KMS-11 (cell line): ENCODE data around the gene ADGRB3.
A peak's percentile ranks its signal among the peaks of the same experiment; 100 is the strongest.

ENCODE experiments used
- H2AFZ ChIP-seq: fragments of 200-600 bp; sonication (generic); 2 replicates; pipeline ENCODE4 v1.6.1; 2016; ENCODE audit warnings: antibody characterized with exemption, mixed run types, low read depth
- H3K27ac ChIP-seq: fragments of 200-600 bp; sonication (generic); 2 replicates; pipeline ENCODE4 v1.6.1; 2016; ENCODE audit warnings: mild to moderate bottlenecking, mixed run types
- H3K27me3 ChIP-seq: fragments of 200-600 bp; sonication (generic); 2 replicates; pipeline ENCODE4 v1.6.1; 2017; ENCODE audit warnings: mild to moderate bottlenecking, low read depth, mixed run types, moderate library complexity; ENCODE audit not compliant: insufficient read depth
- H3K36me3 ChIP-seq: fragments of 200-600 bp; sonication (generic); 2 replicates; pipeline ENCODE4 v1.6.1; 2017; ENCODE audit warnings: mild to moderate bottlenecking, mixed run types; ENCODE audit not compliant: insufficient read depth
- H3K4me1 ChIP-seq: fragments of 200-600 bp; sonication (generic); 2 replicates; pipeline ENCODE4 v1.6.1; 2016; ENCODE audit warnings: mild to moderate bottlenecking, low read depth, mixed run types; ENCODE audit not compliant: poor library complexity, severe bottlenecking
- H3K4me2 ChIP-seq: fragments of 200-600 bp; sonication (generic); 2 replicates; pipeline ENCODE4 v1.7.0; 2016; ENCODE audit warnings: mild to moderate bottlenecking, mixed run types
- H3K4me3 ChIP-seq: fragments of 200-600 bp; sonication (generic); IDR thresholded peaks from 2 replicates; pipeline ENCODE4 v1.6.1; 2017; ENCODE audit warnings: low read depth, low read length, mixed read lengths; ENCODE audit not compliant: insufficient read depth
- H3K79me2 ChIP-seq: fragments of 200-600 bp; sonication (generic); 2 replicates; pipeline ENCODE4 v1.6.1; 2016; ENCODE audit warnings: low read depth, mixed run types; ENCODE audit not compliant: insufficient read depth
- H3K9ac ChIP-seq: fragments of 200-600 bp; sonication (generic); 2 replicates; pipeline ENCODE4 v1.6.1; 2016; ENCODE audit warnings: mild to moderate bottlenecking, mixed run types
- H4K20me1 ChIP-seq: fragments of 200-600 bp; sonication (generic); 2 replicates; pipeline ENCODE4 v1.6.1; 2016; ENCODE audit warnings: mild to moderate bottlenecking, mixed run types; ENCODE audit not compliant: insufficient read depth
- CTCF ChIP-seq: fragments of 200-600 bp; sonication (generic); conservative IDR thresholded peaks from 2 replicates; pipeline ENCODE4 v1.6.1; 2017; ENCODE audit warnings: low read depth, mild to moderate bottlenecking, antibody characterized with exemption, low read length, moderate library complexity, mixed read lengths

The ADGRB3 gene

GRCh38 chr6:69383627-69384026 lies 748.5 kb downstream of the ADGRB3 start:
- no peak overlapping the region for H3K9ac ChIP-seq
- H3K4me2 ChIP-seq: no peak overlapping the region
- no peak overlapping the region for H2AFZ ChIP-seq
- no peaks in the 10 kb centered on the region for H3K79me2 ChIP-seq
- no peak for TF ChIP-seq CTCF
- H3K36me3 ChIP-seq: no peaks in the 10 kb centered on the region
- no peak overlapping the region for H3K4me3 ChIP-seq
- no peaks in the 10 kb centered on the region for H4K20me1 ChIP-seq
- no peak overlapping the region for H3K27ac ChIP-seq
- H3K4me1 ChIP-seq: no peaks in the 10 kb centered on the region
- H3K27me3 ChIP-seq: no peaks in the 10 kb centered on the region

- Histone ChIP-seq H3K4me2 (no peak overlapping the region), H3K4me3 (no peak overlapping the region), H3K27ac (no peak overlapping the region), H4K20me1 (no peaks in the 10 kb centered on the region), H3K4me1 (peaks cover 16% of the 10 kb centered on the region), H3K9ac (no peak overlapping the region), H3K79me2 (no peaks in the 10 kb centered on the region), H3K36me3 (no peaks in the 10 kb centered on the region), H2AFZ (no peak overlapping the region), H3K27me3 (no peaks in the 10 kb centered on the region)
- no peak for TF ChIP-seq CTCF
Measured at GRCh38 chr6:69386426-69386825, 751.3 kb downstream of the ADGRB3 start.

- peaks cover 20% of the 10 kb centered on the region for H3K4me1 ChIP-seq
- TF ChIP-seq CTCF: no peak
- no peaks in the 10 kb centered on the region for H3K27me3 ChIP-seq
- no peaks in the 10 kb centered on the region for H4K20me1 ChIP-seq
- H3K36me3 ChIP-seq: no peaks in the 10 kb centered on the region
- peak overlapping the region; percentile 60 for H3K4me2 ChIP-seq
- no peaks in the 10 kb centered on the region for H3K79me2 ChIP-seq
- H3K4me3 ChIP-seq: no peak overlapping the region
- H3K9ac ChIP-seq: no peak overlapping the region
- H2AFZ ChIP-seq: peak overlapping the region; percentile 19; the same call in 1 of the 2 replicates
- H3K27ac ChIP-seq: peak overlapping the region; percentile 41; the same call in 1 of the 2 replicates
Measured at GRCh38 chr6:69390125-69390524, 755.0 kb downstream of the ADGRB3 start.

DNA sequence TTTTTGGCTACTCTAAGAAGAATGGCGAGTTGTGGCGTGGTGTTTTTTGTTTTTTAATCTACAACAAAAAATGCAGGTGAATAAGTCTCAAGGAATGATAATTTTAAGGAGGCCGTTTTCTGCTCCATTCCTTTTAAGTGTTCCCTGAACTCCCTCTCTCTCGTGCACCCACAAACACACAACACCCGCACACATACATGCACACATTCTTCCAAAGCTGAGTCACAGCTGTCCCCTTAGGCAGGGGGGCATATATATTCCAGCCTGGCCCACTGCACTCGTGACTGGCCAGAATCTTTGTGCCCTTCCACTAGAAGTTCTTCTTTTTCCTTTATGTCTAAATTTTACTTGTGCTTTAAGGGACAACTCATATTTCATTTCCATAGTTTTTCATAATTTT lies 756.0 kb downstream of the ADGRB3 start:
- H4K20me1 ChIP-seq: no peaks in the 10 kb centered on the region
- no peak overlapping the region for H3K4me2 ChIP-seq
- H3K79me2 ChIP-seq: no peaks in the 10 kb centered on the region
- H3K4me3 ChIP-seq: no peak overlapping the region
- H3K27ac ChIP-seq: no peak overlapping the region
- H3K9ac ChIP-seq: no peak overlapping the region
- H3K27me3 ChIP-seq: no peaks in the 10 kb centered on the region
- H3K36me3 ChIP-seq: no peaks in the 10 kb centered on the region
- H2AFZ ChIP-seq: no peak overlapping the region
- no peak for TF ChIP-seq CTCF
- H3K4me1 ChIP-seq: peaks cover 20% of the 10 kb centered on the region
